Measurements from ENCODE around the gene PLA2G3.

GRCh38 chr22:31173386-31174145 lies 33.3 kb upstream of the PLA2G3 start:
- no peak for TF ChIP-seq RAD21 (IDR thresholded peaks at IDR 0.05; ENCODE audit: low read depth)
- TF ChIP-seq EGR1 (IDR thresholded peaks at IDR 0.05), result no peak
- no peak for TF ChIP-seq YY1 (IDR thresholded peaks at IDR 0.05; ENCODE audit: low read depth)
- no peak for TF ChIP-seq REST (IDR thresholded peaks at IDR 0.05; ENCODE audit: low read depth)
- no peak for TF ChIP-seq TEAD4 (IDR thresholded peaks at IDR 0.05)
- TF ChIP-seq TCF12 (IDR thresholded peaks at IDR 0.05; ENCODE audit: low read depth), result no peak
- no peak for TF ChIP-seq FOXM1 (IDR thresholded peaks at IDR 0.05; ENCODE audit: borderline replicate concordance, low read depth)
- TF ChIP-seq, protein P1, sequence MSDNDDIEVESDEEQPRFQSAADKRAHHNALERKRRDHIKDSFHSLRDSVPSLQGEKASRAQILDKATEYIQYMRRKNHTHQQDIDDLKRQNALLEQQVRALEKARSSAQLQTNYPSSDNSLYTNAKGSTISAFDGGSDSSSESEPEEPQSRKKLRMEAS (IDR thresholded peaks at IDR 0.05), result no peak
- TF ChIP-seq CEBPB (IDR thresholded peaks at IDR 0.05), result no peak
- TF ChIP-seq EP300 (IDR thresholded peaks at IDR 0.05; ENCODE audit: borderline replicate concordance), result no peak
- no peak for TF ChIP-seq TAF1 (IDR thresholded peaks at IDR 0.05; ENCODE audit: low read depth)
- no peak for TF ChIP-seq CREB1 (IDR thresholded peaks at IDR 0.05; ENCODE audit: low read depth)
